Epithelial cell of prostate (primary cell): ENCODE results near the gene ZNF496.
"Not testable (repeated sequence)": the region's sequence is repeated elsewhere in the genome, so short reads cannot be mapped to it uniquely, and the experiment has no call there.

ENCODE experiments used
- DNase-seq: peaks from one replicate; pipeline ENCODE4 v3.0.0-alpha.2; 2011; ENCODE audit warnings: low read depth, low spot score
- H3K27ac ChIP-seq: fragments of 450-650 bp; 2 replicates; pipeline ENCODE4 v1.5.1; 2017; ENCODE audit warnings: mild to moderate bottlenecking

The ZNF496 gene

DNA sequence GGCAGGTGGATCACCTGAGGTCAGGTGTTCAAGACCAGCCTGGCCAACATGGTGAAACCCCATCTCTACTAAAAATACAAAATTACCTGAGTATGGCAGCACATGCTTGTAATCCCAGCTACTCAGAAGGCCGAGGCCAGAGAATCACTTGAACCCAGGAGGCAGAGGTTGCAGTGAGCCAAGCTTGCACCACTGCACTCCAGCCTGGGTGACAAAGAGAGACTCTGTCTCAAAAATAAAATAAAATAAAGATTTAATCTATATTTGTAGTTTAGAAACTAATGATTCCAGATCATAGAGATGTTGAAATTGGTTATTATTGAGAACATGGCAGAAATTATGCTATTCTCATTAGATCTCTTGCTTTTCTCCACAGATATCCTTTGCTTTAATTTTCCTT lies 75.9 kb downstream of the ZNF496 start, which contains the start of gene VN1R5:
TSS of gene VN1R5 (plus strand) at position 301 of the 400 bp plus-strand sequence.
- not testable (repeated sequence) for DNase-seq

DNA sequence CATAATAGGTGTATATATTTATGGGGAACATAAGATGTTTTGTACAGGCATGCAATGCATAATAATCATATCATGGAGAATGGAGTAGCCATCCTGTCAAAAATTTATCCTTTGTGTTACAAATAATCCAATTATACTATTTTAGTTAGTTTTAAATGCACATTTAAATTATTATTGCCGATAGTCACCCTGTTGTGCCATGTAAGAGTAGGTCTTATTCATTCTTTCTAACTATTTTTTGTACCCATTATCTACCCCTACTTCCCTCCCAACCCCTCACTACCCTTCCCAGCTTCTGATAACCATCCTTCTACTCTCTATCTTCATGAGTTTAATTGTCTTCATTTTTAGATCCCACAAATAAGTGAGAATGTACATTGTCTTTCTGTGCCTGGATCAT lies 84.1 kb downstream of the ZNF496 start:
- no peak for DNase-seq
- H3K27ac ChIP-seq = no peak overlapping the region

More for the DNA sequence above, 75.9 kb downstream of the ZNF496 start, which contains the start of gene VN1R5:
- not testable (repeated sequence) for H3K27ac ChIP-seq
